Stimulated activated effector memory CD8-positive, alpha-beta T cell treated with anti-CD3 and anti-CD28 coated beads, Interleukin-12 subunit alpha, Interleukin-12 subunit beta, amount 100 ng/mL, for 72 hours (primary cell): ENCODE data around the gene VSIG10L2.

Experiments used
- ATAC-seq: fragments of 150-1000 bp; cut with Tn5 transposase; 2 replicates; pipeline ENCODE4 v1.10.0; 2021
- DNase-seq, 2 donors: peaks; one replicate each; pipeline ENCODE4 v3.0.0; 2021 to 2022; ENCODE audit warnings: low spot score in 2 of 2
- H3K27ac Mint-ChIP-seq: one replicate; pipeline ENCODE4 v1.8.0; 2022; ENCODE audit warnings: mild to moderate bottlenecking, mixed read lengths
- H3K36me3 Mint-ChIP-seq: one replicate; pipeline ENCODE4 v1.8.0; 2022; ENCODE audit warnings: mild to moderate bottlenecking, mixed read lengths
- H3K4me1 Mint-ChIP-seq: one replicate; pipeline ENCODE4 v1.8.0; 2022; ENCODE audit warnings: mixed read lengths
- H3K4me3 Mint-ChIP-seq: one replicate; pipeline ENCODE4 v1.8.0; 2022; ENCODE audit warnings: mild to moderate bottlenecking, mixed read lengths
- H3K9me3 Mint-ChIP-seq: one replicate; pipeline ENCODE4 v1.8.0; 2022; ENCODE audit warnings: mixed read lengths

VSIG10L2 gene

GRCh38 chr11:125950696-125951651, 5.1 kb downstream of the VSIG10L2 start:
- no peak overlapping the region for H3K4me3 Mint-ChIP-seq
- H3K4me1 Mint-ChIP-seq = no peaks in the 10 kb centered on the region
- no peak overlapping the region for H3K27ac Mint-ChIP-seq
- no peaks in the 10 kb centered on the region for H3K36me3 Mint-ChIP-seq
- DNase-seq (no peak), ATAC-seq (no peak)
- no peaks in the 10 kb centered on the region for H3K9me3 Mint-ChIP-seq

- Mint-ChIP-seq H3K4me1 (no peaks in the 10 kb centered on the region), H3K9me3 (no peaks in the 10 kb centered on the region), H3K36me3 (no peaks in the 10 kb centered on the region), H3K4me3 (no peak overlapping the region), H3K27ac (no peak overlapping the region)
- DNase-seq (peak in 1 of 2 donors; percentile 22), ATAC-seq (no peak)
Observed at GRCh38 chr11:125951731-125952130, 5.9 kb downstream of the VSIG10L2 start.

GRCh38 chr11:125952559-125952958, 6.7 kb downstream of the VSIG10L2 start:
- Mint-ChIP-seq H3K4me3 (no peak overlapping the region), H3K4me1 (no peaks in the 10 kb centered on the region), H3K36me3 (no peaks in the 10 kb centered on the region), H3K9me3 (no peaks in the 10 kb centered on the region), H3K27ac (no peak overlapping the region)
- DNase-seq (no peak), ATAC-seq (no peak)

- Mint-ChIP-seq H3K4me1 (no peaks in the 10 kb centered on the region), H3K4me3 (no peak overlapping the region), H3K9me3 (no peaks in the 10 kb centered on the region)
Observed at GRCh38 chr11:125952973-125953372, 7.1 kb downstream of the VSIG10L2 start.

GRCh38 chr11:125953401-125953935, 7.6 kb downstream of the VSIG10L2 start:
- Mint-ChIP-seq H3K4me1 (no peaks in the 10 kb centered on the region), H3K9me3 (no peaks in the 10 kb centered on the region), H3K4me3 (no peak overlapping the region), H3K36me3 (no peaks in the 10 kb centered on the region), H3K27ac (no peak overlapping the region)
- ATAC-seq (no peak), DNase-seq (peak in 1 of 2 donors; percentile 32)

More at GRCh38 chr11:125952973-125953372, 7.1 kb downstream of the VSIG10L2 start:
- no peaks in the 10 kb centered on the region for H3K36me3 Mint-ChIP-seq
- H3K27ac Mint-ChIP-seq = no peak overlapping the region
- no peak for ATAC-seq
- peak in 1 of 2 donors; percentile 38 for DNase-seq

GRCh38 chr11:125954123-125954944, 8.5 kb downstream of the VSIG10L2 start:
- Mint-ChIP-seq H3K36me3 (no peaks in the 10 kb centered on the region), H3K27ac (no peak overlapping the region), H3K9me3 (no peaks in the 10 kb centered on the region), H3K4me1 (no peaks in the 10 kb centered on the region), H3K4me3 (no peak overlapping the region)
- ATAC-seq (no peak), DNase-seq (no peak)

- Mint-ChIP-seq H3K9me3 (no peaks in the 10 kb centered on the region), H3K4me1 (no peaks in the 10 kb centered on the region), H3K27ac (no peak overlapping the region), H3K36me3 (no peaks in the 10 kb centered on the region), H3K4me3 (no peak overlapping the region)
- DNase-seq = no peak
- no peak for ATAC-seq
Observed at GRCh38 chr11:125954945-125955640, 9.2 kb downstream of the VSIG10L2 start.

- H3K27ac Mint-ChIP-seq = no peak overlapping the region
- H3K4me3 Mint-ChIP-seq = no peak overlapping the region
- H3K4me1 Mint-ChIP-seq = no peaks in the 10 kb centered on the region
- ATAC-seq = no peak
- DNase-seq = no peak
- H3K9me3 Mint-ChIP-seq = no peaks in the 10 kb centered on the region
- H3K36me3 Mint-ChIP-seq = no peaks in the 10 kb centered on the region
Observed at GRCh38 chr11:125955856-125956255, 10.0 kb downstream of the VSIG10L2 start.

- Mint-ChIP-seq H3K36me3 (no peaks in the 10 kb centered on the region), H3K9me3 (no peaks in the 10 kb centered on the region), H3K4me3 (no peak overlapping the region), H3K4me1 (no peaks in the 10 kb centered on the region), H3K27ac (no peak overlapping the region)
- DNase-seq = no peak
- no peak for ATAC-seq
Observed at GRCh38 chr11:125956391-125957134, 10.7 kb downstream of the VSIG10L2 start.

- no peak for ATAC-seq
- H3K4me3 Mint-ChIP-seq = no peak overlapping the region
Observed at GRCh38 chr11:125957618-125958332, 11.9 kb downstream of the VSIG10L2 start.

GRCh38 chr11:125958872-125959400, 13.1 kb downstream of the VSIG10L2 start:
- no peak overlapping the region for H3K27ac Mint-ChIP-seq
- no peaks in the 10 kb centered on the region for H3K4me1 Mint-ChIP-seq
- peaks cover 7% of the 10 kb centered on the region for H3K9me3 Mint-ChIP-seq
- no peaks in the 10 kb centered on the region for H3K36me3 Mint-ChIP-seq
- ATAC-seq (no peak), DNase-seq (no peak)
- no peak overlapping the region for H3K4me3 Mint-ChIP-seq

More at GRCh38 chr11:125957618-125958332, 11.9 kb downstream of the VSIG10L2 start:
- DNase-seq = no peak
- Mint-ChIP-seq H3K27ac (no peak overlapping the region), H3K9me3 (peaks cover 5% of the 10 kb centered on the region), H3K36me3 (no peaks in the 10 kb centered on the region), H3K4me1 (no peaks in the 10 kb centered on the region)

- H3K4me3 Mint-ChIP-seq = no peak overlapping the region
- ATAC-seq (no peak), DNase-seq (no peak)
- no peak overlapping the region for H3K27ac Mint-ChIP-seq
- H3K4me1 Mint-ChIP-seq = no peaks in the 10 kb centered on the region
- H3K9me3 Mint-ChIP-seq = peaks cover 7% of the 10 kb centered on the region
- H3K36me3 Mint-ChIP-seq = no peaks in the 10 kb centered on the region
Observed at GRCh38 chr11:125959511-125959910, 13.7 kb downstream of the VSIG10L2 start.

GRCh38 chr11:125959931-125960330, 14.1 kb downstream of the VSIG10L2 start:
- ATAC-seq (no peak), DNase-seq (no peak)
- Mint-ChIP-seq H3K4me1 (no peaks in the 10 kb centered on the region), H3K36me3 (no peaks in the 10 kb centered on the region), H3K4me3 (no peak overlapping the region), H3K9me3 (peaks cover 7% of the 10 kb centered on the region), H3K27ac (no peak overlapping the region)

GRCh38 chr11:125960771-125961170, 14.9 kb downstream of the VSIG10L2 start:
- H3K4me1 Mint-ChIP-seq = no peaks in the 10 kb centered on the region
- H3K4me3 Mint-ChIP-seq = no peak overlapping the region
- no peak for ATAC-seq
- no peak for DNase-seq
- H3K27ac Mint-ChIP-seq = no peak overlapping the region
- H3K9me3 Mint-ChIP-seq = peaks cover 7% of the 10 kb centered on the region
- no peaks in the 10 kb centered on the region for H3K36me3 Mint-ChIP-seq
